Measurements from ENCODE around the gene STK24. TPM values are rescaled to one million over a fixed set of nuclear protein-coding genes. Genes with fewer than 3 reads are reported as not detected.

The STK24 gene
- total and polyA plus RNA-seq, 2 of the 8 experiments (the other 6 are each of a cell fraction or from before 2014, with no cell fraction given): 62.8 to 143 TPM

- ChIA-PET POLR2A (ENCODE audit: partially characterized antibody) (interaction anchor here (1.4 kb wide), 1 partner anchor 15 kb away, joined by 5 read pairs; the partner anchor contains the start of gene STK24), CTCF (ENCODE audit: partially characterized antibody) (interaction anchor here (0.5 to 1.0 kb wide), 3 partner anchors 10 to 481 kb away, joined by 3 read pairs; no protein-coding TSS in a partner anchor)
- no peaks in the 10 kb centered on the region for H3K79me2 ChIP-seq (ENCODE audit: control insufficient read depth in 1 of 2, insufficient read depth in 2 of 2, low read length in 2 of 2)
- 81% methylated on average over 5 of the region's 5 CpGs; no CpG with 5 or more reads in 1 of the 2 experiments for WGBS, 2 experiments (ENCODE audit: extremely low coverage in 1 of 2, insufficient coverage in 1 of 2, insufficient read length in 1 of 2, insufficient replicate concordance in 2 of 2, low coverage in 1 of 2, low lambda C conversion rate in 2 of 2, missing lambda C conversion rate in 1 of 2)
- no peaks in the 10 kb centered on the region for H3K4me1 ChIP-seq (replicated peaks in 1 of 4; ENCODE audit: control insufficient read depth in 3 of 4, insufficient read depth in 4 of 4, low read length in 3 of 4)
- no peak overlapping the region for H3K4me2 ChIP-seq (ENCODE audit: insufficient read depth in 1 of 2, low read depth in 2 of 2, low read length in 2 of 2)
- no peaks in the 10 kb centered on the region for H3K9me3 ChIP-seq (ENCODE audit: insufficient read depth in 2 of 2, low read depth in 1 of 2, low read length in 1 of 2)
- no peak overlapping the region for H3K4me3 ChIP-seq (ENCODE audit: extremely low read depth in 1 of 4, insufficient read depth in 2 of 4, low read depth in 3 of 4, low read length in 4 of 4)
- no peak for TF ChIP-seq BACH1 (IDR thresholded peaks at IDR 0.05; ENCODE audit: low read length)
- no peak overlapping the region for H4K5ac ChIP-seq (ENCODE audit: insufficient read length, low read depth, low read length)
- H3K56ac ChIP-seq (replicated peaks; ENCODE audit: insufficient read length, low read depth, low read length): no peak overlapping the region
- H4K20me1 ChIP-seq (replicated peaks in 1 of 2; ENCODE audit: control insufficient read depth in 1 of 2, insufficient read depth in 2 of 2, low read length in 2 of 2): no peaks in the 10 kb centered on the region
- H3K23me2 ChIP-seq (ENCODE audit: low read depth, low read length): no peaks in the 10 kb centered on the region
- no peak for FAIRE-seq
- no peak overlapping the region for H2BK12ac ChIP-seq (ENCODE audit: low read depth, low read length)
- H3K36me3 ChIP-seq (ENCODE audit: control insufficient read depth in 2 of 4, insufficient read depth in 4 of 4, low read length in 3 of 4): no peaks in the 10 kb centered on the region
- no peak overlapping the region for H3K23ac ChIP-seq (ENCODE audit: insufficient read length)
- no peak overlapping the region for H2BK20ac ChIP-seq (ENCODE audit: low read length)
- DNase-seq (ENCODE audit: low read depth in 1 of 2, low spot score in 2 of 2): no peak
- no peaks in the 10 kb centered on the region; a peak in 1 of 7 replicates for H3K27me3 ChIP-seq (replicated peaks in 1 of 4; ENCODE audit: control insufficient read depth in 3 of 4, extremely low read depth in 1 of 4, insufficient read depth in 3 of 4, low read length in 3 of 4)
- H3K27ac ChIP-seq (ENCODE audit: low read depth, low read length): no peak overlapping the region
- H2AFZ ChIP-seq (ENCODE audit: low read length): no peak overlapping the region
- no peak overlapping the region for H3K9ac ChIP-seq (replicated peaks in 1 of 4; ENCODE audit: extremely low read depth in 1 of 4, low read depth in 3 of 4, low read length in 3 of 4)
- H3K18ac ChIP-seq (ENCODE audit: extremely low read depth, low read length): no peak overlapping the region
- H2BK15ac ChIP-seq (ENCODE audit: low read length): no peak overlapping the region
- H3K4ac ChIP-seq (replicated peaks; ENCODE audit: insufficient read length, low read depth, low read length): no peak overlapping the region
- H3K79me1 ChIP-seq (ENCODE audit: low read depth, low read length): no peaks in the 10 kb centered on the region
- no peak overlapping the region for H3K14ac ChIP-seq (ENCODE audit: insufficient read length)
- H2BK120ac ChIP-seq (replicated peaks; ENCODE audit: low read depth, low read length): no peak overlapping the region
- no peak overlapping the region for H2BK5ac ChIP-seq (ENCODE audit: low read depth, low read length)
- H4K91ac ChIP-seq (replicated peaks; ENCODE audit: insufficient read length, low read length): no peak overlapping the region
- H4K8ac ChIP-seq (ENCODE audit: extremely low read depth, insufficient read depth, low read length): no peak overlapping the region
- H2AK5ac ChIP-seq (ENCODE audit: low read depth, low read length): no peak overlapping the region
Observed at GRCh38 chr13:98592362-98592732, 15.4 kb upstream of the STK24 start.
